Activated CD4-positive, alpha-beta T cell treated with anti-CD3 and anti-CD28 coated beads, Interleukin-10, Interleukin-2, amounts not matched to agents 100 ng/mL and 50 ng/mL, durations not matched to agents 16 hours and 8 hours (primary cell): ENCODE data around the gene PTPRD.
"Not testable (repeated sequence)": the region's sequence is repeated elsewhere in the genome, so short reads cannot be mapped to it uniquely, and the experiment has no call there.

Experiments used
- DNase-seq: peaks from one replicate; pipeline ENCODE4 v3.0.0-alpha.2; 2020

PTPRD gene

DNA sequence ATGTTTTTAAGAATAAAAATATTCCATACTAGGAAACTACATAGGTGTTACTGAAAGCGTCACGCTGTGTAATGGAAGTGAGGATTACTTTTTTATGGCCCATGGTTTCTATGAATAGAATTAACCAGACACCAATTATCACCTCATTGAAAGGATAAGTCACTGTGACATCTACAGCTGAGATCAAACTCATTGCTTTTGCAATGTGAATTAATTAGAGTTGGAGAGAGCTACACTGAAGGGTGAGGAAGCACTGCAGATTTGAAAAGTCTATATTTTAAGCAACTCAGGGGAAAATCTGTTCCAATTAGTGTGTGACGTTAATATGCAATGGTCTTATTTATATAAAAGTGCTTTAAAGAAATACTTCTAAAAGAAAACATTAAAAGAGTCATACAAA is 1513.2 kb downstream of the PTPRD start:
- no peak for DNase-seq

DNA sequence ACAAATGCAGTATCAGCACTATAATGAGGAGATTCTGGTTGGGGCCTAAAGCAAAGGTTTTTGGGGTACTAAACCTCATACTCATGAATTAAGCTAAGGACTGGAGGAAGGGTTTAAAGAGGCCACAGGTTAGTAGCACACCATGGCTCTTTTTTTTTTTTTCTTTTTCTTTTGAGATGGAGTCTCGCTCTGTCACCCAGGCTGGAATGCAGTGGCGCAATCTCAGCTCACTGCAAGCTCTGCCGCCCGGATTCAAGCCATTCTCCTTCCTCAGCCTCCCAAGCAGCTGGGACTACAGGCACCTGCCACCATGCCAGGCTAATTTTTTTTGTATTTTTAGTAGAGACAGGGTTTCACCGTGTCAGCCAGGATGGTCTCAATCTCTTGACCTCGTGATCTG is 1515.5 kb downstream of the PTPRD start:
- DNase-seq = not testable (repeated sequence)

DNA sequence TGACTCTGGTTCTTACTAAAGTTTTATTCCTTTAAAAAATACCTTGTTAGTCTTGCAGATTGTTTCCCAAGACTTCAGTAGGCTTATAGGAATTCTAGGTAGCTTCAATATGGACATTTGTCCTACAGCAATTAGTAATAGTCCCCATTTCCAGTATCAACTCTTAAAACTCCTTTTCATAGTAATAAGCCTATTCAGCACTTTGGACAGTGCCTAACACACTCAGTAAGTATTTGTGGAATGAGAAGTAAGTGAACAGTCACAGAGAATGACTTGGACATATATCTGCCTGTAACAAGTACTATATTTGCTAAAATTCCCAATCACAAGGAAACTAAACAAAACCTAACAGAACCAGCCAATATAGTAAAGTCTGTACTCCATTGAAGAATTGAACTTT is 1521.4 kb downstream of the PTPRD start:
- DNase-seq = no peak

DNA sequence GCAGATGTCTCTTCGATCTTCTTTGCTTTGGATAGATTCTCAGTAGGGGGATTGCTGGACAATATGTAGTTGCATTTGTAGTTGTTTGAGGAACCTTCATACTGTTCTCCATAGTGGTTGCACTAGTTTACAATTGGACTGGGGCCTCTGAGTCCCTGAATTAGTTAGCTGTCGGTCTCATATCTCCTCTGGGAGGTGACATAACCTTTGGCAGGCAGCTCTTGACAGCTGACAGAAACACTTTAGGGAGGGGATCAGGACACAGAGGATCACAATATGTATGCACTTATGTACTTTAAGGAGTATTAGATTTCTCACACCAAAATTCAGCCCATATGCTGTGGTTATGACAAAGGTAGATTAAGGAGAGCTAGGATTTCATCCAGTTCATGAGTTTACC is 1533.3 kb downstream of the PTPRD start:
- no peak for DNase-seq

DNA sequence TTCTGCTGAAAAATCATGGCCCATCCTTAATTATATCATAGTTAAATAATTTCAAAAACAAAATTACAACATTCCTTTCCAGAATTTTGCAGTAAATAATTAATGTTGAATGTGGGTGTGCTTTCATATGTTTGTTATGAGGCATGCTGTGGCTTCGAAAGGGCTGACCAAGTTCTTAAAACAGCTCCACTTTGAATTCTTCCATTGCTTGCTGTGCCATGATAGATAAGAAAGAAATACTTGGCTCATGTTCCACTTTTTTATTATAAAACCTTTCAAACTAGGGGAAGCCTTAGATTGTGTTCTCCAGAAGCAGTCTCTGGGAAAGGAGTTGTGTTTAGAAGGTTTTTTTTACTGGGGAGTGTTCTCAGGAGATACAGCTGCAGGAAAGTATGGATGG is 1534.5 kb downstream of the PTPRD start:
- DNase-seq = no peak

DNA sequence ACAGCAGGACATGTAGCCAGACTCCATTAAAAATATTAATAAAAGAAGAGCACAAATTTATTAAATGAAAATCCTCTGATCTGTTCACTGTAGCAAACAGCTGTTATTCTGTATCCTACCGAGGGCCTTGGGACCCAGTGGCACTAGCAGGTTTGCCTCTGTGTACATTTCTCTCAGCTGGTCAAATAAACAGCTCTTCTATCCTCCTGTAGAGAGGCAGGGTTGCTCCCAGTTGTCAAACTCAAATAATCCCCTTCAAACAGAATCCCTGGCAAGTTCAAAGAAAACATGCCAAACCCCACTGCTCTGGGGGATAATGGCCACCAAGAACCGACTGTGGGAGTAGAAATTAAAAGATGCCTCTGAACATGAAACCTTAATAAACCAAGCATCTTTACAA is 1551.2 kb downstream of the PTPRD start:
- DNase-seq = no peak

DNA sequence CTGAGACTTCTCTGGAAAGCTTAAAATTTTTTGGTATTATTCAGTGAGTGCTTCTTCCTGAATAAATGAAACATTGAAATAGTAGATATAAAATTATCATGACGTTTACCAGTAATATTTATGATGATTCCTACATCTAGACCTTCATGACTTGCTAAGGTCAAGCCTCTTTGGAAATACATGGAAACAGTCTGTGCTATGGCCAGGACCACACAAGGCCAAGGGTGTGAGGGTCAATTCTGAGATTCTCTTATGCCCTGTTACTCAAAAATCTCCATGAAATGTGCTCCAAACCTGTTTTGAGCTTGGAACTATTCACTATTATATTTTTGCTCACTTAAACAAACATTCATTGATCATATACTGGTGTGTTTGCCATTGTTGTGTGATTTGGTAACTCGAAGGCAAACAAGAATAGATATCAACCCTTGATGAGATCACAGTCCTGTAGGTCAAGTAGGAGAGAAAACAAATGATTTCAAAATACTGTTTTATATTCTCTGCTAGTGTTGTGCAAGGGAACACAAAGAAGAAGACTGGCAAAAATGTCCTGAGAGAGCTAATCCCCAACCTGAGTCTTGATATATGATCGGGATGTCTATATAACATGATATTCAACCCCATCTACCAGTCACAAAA is 1558.3 kb downstream of the PTPRD start:
- DNase-seq = no peak

DNA sequence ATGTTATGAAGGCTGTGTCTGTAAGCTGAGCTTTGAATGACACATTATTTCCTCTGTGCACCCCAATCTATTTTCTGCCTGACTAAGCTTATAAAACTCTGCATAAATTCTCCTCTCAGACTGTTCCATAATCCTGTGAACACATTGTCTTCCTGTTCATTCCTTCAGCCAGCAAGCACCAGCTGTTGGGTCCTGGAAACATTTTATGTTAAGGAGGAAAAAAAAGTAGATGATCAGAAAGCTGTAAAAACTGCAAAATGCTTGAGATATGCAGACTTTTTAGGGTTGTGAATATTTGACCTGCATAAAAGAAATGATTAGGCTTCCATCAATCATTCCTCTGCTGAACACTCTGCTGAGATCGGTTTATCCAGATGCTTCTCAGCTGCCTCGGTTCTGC is 1567.2 kb downstream of the PTPRD start:
- DNase-seq = no peak

DNA sequence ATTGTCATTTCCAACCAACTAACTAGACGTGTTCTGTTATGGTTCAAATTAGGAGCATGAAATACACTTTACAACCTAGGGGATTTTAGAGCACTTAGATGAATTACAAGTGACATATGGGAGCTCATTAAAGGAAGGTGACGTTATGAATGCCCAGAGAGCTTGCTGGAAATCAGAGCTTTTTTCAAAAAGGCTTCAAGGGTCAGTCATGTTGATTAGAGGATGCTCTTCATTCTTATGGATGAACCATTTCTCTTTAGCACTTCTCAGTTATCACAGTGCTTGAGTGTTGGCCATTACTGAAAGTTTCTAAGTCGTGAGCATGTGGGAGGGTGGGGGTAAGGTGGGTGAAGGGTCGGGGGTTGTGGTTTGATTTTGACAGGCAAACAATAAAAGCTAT is 1567.7 kb downstream of the PTPRD start:
- no peak for DNase-seq

DNA sequence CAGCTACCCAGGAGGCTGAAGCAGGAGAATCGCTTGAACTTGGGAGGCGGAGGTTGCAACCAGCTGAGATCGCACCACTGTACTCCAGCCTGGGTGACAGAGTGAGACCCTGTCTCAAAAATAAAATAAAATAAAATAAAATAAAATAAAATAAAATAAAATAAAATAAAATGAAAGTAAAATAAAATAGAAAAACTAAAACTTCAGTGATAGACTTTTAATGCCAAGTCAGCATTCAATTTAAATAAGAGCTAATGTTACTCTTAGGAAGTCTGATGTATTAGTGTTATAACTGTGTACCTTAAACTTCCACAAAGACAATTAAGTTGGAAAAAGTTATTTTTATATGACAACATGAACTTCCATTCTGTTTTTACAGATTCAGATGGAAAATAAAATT is 1569.0 kb downstream of the PTPRD start:
- DNase-seq = not testable (repeated sequence)

DNA sequence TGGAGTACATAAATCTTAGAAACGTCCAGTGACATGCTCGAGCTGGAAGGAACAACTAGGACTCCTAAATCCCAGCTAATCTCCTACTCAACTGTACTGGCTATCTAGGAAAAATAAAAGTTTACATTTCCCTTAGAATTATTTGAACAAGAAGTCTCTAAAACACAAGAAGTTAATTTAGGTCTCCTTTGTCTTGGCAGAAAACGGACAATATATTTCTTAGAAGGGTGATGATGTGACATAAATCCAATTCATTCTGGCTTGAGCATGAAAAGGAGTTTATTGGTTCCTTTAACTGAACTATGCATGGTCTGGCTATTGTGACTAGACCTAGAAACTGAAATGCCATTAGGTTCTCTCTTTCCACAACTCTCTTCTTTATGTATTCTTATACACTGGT is 1571.0 kb downstream of the PTPRD start:
- no peak for DNase-seq

DNA sequence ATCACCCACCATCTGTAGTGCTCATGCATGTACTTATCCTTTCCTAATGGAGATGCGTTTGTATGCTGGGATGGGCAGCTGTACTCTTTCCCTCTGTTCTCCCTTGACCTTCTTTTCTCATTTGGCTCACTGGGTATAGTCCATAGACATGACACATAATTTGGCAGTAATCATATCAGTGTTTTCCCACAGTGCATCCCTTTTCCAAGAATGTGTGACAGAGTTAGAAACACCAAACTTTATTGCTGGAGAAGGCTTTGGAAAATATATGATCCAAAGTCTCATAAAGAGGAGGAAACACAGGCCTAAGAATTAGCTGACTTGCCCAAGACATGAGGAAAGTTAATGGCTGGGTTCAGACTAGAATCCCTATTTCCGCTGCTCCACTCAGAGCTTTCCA is 1579.8 kb downstream of the PTPRD start:
- DNase-seq = no peak

DNA sequence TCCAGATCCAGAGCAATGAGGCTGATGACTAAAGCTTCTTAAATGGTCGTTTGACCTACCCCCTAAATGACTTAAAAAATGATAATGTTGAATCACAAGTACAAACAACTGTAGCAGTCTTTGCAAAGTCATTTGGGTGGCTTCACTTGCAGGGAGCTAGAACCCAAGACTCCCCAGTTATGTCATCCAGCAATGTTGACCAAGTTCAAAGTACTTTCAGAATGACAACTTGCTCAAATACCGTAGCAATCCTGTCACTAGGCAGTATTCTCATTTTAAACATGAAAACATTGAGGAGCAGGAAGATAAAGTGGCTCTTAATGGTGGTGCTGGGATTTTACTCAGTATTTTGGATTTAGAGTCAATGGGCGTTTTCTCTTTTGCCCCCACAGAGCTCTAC is 1596.2 kb downstream of the PTPRD start:
- no peak for DNase-seq

DNA sequence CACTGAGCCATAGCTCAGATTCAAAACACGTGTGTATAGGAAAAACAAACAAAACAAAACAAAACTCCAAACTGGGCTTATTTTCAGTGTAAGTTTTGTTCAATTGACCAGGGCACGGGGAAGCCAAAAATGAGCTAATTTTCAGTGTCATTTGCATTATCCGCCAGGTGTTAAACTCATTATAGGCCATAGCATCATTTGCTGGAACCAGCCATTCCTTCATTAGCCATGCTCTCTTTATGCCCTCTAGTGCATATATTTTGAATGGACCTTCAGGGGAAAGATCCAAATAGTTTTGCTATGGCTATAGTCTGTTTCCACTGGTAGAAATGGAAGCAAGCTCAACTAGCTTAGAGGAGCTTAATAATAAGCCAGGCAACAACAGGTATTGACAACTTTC is 1608.0 kb downstream of the PTPRD start:
- DNase-seq = no peak

DNA sequence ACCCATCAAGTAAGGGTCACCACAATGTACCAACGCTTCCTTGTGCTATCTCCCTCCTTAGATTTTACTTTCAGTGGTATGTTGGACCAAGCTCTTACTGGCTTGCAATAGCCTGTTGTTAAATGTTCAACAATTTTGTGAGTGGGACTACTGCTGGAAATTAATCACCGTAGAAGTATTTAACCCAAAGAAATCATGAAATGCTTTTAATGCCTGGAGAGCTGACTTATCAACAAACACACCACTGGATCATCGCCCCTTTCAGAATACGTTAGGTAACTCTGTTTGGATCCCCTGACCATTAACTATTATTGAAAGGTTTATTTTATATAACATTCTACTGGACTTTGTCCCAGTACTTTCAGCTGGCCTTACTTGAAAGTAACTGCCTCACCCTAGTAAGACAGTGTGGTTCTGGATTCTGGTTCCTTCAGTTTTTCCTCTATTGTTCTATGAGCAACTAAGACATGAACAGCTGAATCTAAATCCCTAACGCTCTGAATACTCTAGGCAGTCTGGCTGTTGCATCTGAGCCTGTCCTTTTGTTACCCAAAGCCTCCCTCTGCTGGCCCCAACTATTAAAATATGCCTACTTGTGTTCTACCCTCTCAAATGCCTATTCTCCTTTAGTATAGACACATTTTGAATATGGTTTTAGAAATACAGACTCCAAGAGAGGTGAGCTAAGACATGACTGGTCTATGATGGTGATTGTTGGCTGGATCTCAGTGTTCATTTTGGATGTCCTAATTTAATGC is 1609.8 kb downstream of the PTPRD start:
- no peak for DNase-seq

DNA sequence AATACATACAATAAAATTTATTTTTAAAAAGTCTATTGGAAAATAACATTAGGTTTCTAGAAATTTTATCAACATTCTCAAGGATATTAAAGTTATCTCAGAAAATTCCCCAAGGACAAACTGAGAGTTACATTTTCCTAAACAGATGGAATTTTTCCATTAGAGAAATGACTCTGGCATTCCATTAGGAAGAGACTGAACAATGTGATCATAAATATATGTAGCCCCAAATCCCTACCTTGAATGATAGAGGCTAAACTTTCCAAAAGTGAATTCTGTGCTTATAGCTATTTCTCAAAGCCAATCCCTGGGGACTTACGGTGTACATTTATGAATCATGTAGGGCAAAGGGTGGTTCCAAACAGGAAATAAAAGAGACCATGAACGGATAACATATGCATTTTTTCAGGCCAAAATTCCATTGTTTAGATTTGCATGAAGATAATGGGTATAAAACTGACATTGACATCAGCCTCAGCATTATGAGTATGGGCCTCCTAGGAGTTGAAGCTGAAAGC is 1632.2 kb downstream of the PTPRD start:
- DNase-seq = no peak

DNA sequence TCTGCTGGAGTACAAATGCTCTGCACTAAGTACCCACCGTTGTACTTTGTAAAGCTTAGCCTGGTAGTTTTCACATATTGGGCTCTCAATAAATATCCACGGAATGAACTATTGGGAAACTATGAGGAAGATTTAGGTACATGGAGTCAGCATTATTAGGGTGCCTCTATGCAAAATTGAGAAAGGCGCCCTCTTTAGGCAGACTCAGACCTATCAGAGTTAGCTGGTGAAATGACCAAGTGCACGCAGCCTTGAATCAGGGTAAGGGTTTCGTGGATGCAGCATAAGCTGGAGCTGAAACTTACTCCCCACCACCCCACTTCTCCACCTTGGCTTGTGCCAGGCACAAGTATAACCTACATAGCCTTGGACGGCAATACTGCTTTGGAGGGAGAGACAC is 1634.5 kb downstream of the PTPRD start:
- no peak for DNase-seq

DNA sequence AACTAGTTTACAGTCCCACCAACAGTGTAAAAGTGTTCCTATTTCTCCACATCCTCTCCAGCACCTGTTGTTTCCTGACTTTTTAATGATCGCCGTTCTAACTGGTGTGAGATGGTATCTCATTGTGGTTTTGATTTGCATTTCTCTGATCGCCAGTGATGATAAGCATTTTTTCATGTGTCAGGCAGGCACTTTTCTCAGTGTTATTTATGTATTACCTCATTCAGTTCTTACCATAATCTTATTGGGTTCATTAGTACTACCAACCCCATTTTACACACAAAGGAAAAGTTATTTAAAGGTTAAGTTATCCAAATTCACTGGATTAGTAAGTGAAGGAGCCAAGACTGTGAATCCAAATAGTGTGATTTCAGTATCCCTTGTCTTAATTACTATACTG is 1644.5 kb downstream of the PTPRD start:
- not testable (repeated sequence) for DNase-seq

DNA sequence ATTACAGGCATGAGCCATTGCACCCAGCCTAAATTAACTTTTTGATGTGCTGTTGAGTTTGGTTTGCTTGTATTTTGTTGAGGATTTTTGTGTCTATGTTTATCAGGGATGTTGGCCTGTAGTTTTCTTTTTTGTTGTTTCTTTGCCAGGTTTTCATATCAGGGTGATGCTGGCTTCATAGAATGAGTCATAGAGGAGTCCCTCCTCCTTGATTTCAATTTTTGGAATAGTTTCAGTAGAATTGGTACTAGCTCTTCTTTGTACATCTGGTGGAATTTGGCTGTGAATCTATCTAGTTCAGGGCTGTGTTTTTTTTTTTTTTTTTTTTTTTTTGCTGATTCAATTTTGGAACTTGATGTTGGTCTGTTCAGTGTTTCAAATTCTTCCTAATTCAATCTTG is 1648.9 kb downstream of the PTPRD start:
- no peak for DNase-seq

DNA sequence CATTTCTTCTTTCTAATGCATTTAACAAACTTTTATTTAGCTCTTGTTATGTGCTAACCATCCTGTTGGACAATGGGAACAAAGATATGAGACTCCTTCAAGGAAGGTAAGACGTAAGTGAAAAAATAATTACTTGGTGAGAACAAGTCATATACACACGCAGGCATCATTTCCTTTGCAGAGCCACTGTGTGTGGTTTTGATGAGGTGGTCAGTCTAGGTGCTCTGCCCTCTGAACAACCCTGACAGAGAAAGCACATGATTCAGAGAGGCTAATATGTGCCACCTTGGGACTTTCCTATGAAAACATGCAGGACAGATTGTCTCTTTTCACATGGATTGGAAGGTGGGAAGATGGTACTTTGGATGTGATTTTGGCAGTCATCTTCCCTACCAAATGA is 1650.7 kb downstream of the PTPRD start:
- DNase-seq = no peak

DNA sequence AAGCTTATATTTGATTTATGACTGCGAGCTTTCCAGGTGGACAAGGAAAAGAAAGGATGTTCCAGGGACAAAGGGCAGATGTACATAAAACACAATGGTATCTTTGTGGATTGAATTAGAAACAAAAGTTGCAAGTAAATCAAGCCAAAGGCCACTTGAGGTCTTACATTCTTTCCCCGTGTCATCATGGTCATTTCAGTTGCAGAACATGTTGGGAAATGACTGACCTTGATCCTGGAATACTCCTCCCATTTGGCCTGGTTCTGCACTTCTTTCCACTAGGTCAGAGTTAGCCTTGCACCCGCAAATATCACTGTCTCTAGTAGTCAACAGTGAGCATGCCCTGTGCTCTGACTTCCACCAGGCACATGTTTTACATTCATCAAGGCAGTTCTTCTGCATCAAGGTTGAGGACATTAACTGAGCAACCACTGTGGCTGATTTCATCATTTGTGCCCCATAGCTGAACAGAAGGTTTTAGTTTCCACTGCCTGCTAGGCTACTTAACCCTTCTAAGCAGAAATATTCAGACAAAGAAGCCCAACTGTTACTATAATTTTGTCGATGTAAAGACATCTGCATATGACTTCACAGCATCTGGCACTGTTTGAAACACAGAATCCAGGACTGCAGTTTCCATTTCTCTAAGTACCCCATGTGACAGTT is 1651.5 kb downstream of the PTPRD start:
- no peak for DNase-seq

DNA sequence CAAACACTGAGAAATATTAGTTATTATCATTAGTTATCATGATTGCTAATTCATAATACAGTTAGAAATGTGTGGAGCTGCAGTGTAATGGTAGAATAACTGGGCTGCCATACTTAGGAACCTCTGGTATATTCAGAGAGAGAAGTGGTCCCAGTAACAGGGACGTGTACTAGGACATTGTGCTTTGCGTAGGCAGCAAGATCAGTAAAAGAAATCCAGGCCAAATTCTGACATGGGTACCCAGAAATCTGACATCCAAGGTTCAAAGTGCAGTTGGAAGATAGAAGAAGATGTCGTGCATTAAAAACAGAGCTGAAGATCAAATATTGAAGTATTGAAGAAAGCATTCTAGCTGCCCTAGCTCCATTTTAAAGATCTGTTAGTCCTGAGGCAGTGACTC is 1652.5 kb downstream of the PTPRD start:
- no peak for DNase-seq

DNA sequence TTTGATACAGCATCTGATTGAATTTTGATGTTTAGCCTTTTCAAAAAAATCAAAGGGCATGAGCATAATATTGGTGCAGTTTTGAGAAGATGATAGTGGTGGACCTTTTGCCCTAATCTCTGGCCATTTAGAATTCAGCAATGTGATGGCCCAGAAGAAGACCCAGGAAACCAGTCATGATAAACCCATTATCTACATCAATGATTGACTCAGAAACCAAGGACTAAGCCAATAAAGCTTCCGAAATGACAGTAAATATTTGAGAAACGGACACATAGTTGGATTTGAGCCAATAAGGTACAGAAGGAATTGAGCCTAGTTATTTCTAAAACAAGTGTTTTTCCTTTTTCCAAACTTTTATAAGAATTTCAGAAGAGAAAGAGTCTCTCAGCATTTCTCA is 1654.4 kb downstream of the PTPRD start:
- DNase-seq = no peak

DNA sequence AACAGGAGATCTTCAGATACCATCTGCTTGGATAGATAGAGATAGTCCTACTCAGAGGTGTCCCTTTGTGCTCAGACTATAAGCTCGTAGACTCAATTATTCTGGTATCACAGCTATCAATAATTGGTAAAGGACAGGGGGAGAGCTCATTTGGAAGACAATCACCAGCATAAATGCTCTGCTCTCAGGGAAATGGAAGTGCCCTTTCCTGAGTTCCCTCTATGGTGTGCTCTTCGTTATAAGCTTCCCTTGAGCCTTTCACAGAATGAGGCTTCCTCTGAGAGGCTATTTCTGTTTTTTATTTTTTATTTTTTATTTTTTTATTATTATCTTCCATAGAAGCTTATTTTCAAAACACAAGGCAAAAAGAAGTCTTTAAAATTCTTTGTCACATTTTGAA is 1657.5 kb downstream of the PTPRD start:
- no peak for DNase-seq
